Endometrial microvascular endothelial cells (primary cell): Measurements from ENCODE around the gene STK32C. TPM values are rescaled to one million over a fixed set of nuclear protein-coding genes. Genes with fewer than 3 reads are reported as not detected.

Experiments
- in situ Hi-C: cut with HindIII; loops from 2 replicates; pipeline ENCODE4 v1.10.0; 2017; ENCODE audit warnings: low sequenced_read_pairs, low pct_unique_long_range_greater_than_20kb; ENCODE audit errors: inconsistent ontology term
- total RNA-seq: library from RNA; depleted of rRNA; stranded (reverse); fragments of >200 nt; gene quantifications from one replicate; pipeline ENCODE4 v1.2.3, GENCODE V29; 2015; ENCODE audit errors: inconsistent ontology term

The STK32C gene
- total RNA-seq, 1 donor from 2014 or later, result 16.8 TPM

DNA sequence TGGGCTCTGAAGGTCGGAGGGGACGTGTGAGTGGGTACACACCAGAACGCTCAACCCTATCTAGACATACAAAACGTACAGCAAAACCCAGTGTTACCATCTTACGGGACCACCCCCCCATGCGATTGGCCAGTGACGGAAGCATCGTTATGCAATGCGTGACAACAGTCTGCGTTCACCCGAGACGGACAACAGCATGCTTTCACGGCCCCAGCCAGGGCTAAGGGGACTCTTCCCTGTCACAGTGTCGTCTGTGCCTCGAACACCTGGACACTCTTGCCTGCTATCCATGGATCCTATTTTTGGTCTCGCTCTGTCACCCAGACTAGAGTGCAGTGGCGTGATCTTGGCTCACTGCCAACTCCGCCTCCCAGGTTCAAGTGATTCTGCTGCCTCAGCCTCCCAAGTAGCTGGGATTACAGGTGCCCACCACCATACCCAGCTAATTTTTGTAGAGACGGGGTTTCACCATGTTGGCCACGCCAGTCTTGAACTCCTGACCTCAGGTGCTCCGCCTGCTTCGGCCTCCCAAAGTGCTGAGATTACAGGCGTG is 97.7 kb downstream of the STK32C start:
- in situ Hi-C loops, result no loop called here

DNA sequence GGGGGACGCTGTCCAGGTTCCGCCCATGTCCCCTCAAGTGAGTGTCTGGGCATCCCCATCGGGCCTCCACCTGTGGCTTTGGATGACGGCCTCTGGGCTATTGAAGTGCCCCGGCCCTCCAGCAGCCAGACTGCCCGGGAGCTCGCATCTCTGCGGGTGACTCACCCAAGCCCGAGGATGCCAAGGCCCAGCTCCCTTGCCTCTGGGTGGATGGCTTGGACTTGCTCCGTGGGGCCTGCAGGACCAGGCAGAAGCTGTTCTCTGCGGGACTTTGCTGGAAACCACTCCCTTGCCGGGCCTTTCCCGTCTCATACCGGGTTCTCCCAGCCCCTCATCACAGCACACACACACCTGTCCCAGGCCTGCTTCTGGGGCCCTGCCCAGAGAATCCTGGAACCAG is 98.6 kb downstream of the STK32C start:
- in situ Hi-C loops, result no loop called here

DNA sequence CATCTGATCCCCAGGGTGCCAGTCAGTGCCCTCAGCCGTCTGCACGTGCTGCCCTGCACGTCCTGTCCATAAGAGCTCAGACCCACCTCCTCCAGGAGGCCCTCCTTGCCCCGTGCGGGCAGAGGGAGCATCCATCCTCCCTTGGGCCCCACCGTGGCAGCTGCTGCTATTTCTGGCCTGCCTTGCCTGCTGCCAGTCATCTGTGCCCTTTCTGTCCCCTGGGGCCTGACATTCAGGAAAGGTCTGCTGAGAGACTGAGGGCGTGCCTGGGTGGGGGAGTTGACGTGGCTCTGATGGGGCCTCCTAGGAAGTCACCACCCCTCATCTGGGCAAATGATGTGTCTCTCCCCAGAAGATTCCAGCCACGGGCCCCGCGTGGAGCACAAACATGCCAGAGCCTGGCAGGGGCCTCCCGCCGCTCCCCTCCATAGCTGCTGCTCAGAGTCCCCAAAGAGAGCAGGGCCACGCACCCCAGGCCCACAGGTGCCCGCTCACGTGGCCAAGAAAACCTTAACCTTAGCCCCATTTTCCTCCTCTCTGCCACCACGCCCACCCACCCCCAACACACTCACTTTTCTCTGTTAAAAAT is 99.2 kb downstream of the STK32C start:
- in situ Hi-C loops, result no loop called here

GRCh38 chr10:132207536-132208461 is 100.0 kb downstream of the STK32C start:
- in situ Hi-C loops, result no loop called here

DNA sequence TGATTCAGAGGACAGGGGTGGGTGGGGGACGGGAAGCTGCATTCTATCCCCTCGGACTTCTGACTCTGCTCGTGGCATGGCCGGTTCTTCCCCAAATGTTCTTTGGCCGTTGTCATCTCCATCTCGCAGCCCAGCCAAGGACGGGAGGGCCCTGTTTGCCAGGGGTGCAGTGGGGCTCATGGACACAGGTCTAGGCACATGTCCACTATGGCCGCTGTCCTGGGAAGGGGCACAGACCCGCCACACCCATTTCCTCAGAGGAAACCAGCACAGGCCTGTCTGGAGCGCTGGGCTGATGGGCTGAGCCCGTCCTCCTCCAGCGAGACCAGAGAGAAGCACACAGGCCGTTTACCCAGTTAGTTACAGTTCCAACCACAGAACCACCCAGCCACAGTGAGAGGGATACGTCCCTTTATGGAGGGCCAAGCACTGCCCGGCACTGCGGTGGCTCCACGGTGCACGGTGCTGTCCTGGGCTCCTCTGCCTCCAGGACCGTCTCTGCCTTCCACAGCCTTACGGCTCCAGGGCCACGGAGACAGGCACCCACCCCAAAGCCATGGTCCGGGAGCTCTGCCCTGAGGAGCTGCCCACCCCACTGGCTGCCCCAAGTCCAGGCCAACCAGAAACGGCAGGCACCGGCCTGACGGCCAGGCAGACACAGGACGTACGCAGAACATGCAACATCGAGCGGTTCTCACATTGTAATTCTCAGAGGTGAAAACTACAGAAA is 100.8 kb downstream of the STK32C start:
- in situ Hi-C loops, result no loop called here

DNA sequence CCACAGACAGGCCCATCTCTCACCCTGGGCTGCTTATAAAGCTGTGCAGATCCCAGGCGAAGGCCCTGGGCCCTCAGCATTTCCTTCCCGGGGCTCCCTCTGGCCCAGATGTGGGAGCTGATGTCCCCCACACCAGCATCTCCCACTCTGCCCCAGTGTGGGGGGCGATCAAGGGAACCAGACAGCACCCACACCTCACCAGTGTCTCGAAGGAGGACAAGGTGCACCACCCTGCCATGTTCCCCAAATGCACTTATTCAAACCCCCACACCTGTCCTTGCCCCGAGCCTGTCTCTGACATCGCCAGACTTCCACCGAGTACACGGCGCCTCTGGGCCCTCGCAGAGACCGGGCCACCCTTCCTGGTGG is 101.4 kb downstream of the STK32C start:
- in situ Hi-C loops, result no loop called here

- in situ Hi-C loops, result no loop called here
These were observed 101.9 kb downstream of the STK32C start for GRCh38 chr10:132205650-132206376.

DNA sequence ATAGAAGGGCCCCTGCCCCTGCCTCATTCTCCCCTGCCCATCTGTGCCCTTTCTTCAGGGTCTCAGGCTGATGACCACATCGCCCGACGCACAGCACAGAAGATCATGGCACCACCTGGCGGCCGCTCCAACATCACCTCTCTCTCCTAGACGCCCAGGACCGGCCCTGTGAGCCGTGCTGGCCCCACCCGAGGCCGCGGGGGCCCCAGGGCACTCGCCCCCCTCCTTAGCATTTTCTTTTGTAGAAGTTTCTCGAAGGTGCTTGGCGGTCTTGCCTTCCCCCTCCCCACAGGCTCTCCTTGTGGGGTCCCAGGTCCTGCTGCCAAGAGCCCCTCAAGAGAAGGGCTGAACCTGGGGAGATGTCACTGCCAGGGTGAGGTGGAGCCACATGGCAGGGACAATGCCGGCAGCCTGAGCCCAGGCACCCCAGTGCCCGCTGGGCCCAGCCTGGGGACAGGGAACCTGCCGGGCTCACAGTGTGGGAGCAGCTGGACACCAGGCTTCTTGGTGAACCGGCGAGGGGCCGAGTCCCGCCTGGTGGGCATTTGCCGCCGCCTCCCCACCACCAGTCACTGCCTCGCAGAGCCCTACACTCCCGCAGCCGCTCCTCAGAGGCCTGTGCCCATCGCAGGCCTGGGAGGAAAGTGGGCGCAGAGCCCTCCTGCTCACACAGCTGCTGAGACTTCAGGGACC is 102.8 kb downstream of the STK32C start:
- in situ Hi-C loops, result no loop called here

DNA sequence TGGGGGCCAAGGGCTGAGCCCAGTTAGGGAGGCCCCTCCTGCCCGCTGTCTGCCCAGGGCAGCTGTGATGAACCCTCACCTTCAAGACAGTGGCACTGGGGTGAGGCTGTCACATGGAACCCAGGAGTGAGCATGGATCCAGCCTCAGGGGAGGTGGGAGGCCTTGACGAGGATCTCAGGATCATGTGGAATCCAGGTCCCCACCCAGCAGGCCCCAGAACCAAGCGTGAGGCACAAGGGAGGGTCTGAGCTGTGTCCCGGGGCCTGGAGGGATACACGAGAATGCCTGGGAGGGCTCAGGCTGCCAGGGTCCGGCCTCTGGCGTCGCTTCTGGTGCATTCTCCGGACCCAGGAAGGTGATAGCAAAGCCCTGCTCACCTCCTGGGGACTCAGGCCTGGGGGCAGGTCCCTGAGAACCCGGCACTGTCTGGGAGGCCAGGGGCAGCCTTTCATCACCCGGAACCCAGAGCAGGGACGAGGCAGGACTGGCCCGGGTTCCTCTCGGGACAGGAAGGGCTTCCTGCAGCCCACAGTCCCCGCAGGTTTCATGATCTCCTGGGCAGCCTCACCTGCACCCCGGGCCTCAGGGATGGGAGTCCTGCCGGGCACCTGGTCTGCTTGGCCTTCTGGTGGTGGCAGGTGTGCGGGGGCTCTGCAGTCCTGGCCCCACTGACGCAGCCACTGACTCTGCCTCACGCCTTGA is 103.5 kb downstream of the STK32C start:
- in situ Hi-C loops, result no loop called here

- in situ Hi-C loops, result no loop called here
These were observed 104.3 kb downstream of the STK32C start for GRCh38 chr10:132203256-132204077.

DNA sequence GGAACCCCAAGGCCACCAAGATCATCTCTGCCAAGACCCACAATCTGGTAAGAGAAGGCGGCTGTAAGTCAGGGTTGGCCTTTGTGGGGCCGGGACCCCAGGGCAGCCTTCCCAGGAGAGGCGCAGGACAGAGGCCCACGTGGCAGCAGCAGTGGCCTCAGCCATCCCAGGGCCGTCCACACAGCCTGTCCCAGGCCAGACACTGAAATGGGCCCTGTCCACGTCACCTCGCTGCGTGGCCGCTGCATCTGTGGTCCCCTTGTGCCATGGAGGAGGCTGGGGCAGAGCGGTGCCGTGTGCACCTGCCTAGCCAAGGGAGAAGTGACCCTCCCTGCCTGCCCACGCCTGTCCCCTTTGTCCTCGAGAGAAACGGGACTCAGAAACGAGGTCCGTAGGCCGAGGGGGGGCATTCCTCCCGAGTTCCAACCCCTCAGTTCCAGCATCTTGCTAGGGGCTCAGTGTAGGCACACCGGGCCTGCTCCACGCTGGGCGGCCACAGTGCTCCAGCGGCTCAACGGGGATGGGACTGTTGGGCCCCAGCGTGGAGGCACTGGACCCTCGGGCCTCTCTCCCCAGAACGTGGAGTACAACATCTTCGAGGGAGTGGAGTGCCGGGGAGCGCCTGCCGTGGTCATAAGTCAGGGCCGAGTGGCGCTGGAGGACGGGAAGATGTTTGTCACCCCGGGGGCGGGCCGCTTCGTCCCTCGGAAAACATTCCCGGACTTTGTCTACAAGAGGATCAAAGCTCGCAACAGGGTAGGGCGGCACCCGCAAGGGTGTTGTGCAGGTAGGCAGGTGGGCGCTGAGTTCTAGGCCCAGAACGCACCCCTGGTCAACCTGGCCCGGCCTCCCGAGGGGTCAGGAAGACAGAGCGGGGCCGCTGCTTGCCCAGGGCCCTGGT is 105.4 kb downstream of the STK32C start:
- in situ Hi-C loops, result no loop called here

GRCh38 chr10:132201111-132201969 is 106.4 kb downstream of the STK32C start:
- in situ Hi-C loops, result no loop called here

- in situ Hi-C loops, result no loop called here
These were observed 107.2 kb downstream of the STK32C start for GRCh38 chr10:132200344-132201110.

DNA sequence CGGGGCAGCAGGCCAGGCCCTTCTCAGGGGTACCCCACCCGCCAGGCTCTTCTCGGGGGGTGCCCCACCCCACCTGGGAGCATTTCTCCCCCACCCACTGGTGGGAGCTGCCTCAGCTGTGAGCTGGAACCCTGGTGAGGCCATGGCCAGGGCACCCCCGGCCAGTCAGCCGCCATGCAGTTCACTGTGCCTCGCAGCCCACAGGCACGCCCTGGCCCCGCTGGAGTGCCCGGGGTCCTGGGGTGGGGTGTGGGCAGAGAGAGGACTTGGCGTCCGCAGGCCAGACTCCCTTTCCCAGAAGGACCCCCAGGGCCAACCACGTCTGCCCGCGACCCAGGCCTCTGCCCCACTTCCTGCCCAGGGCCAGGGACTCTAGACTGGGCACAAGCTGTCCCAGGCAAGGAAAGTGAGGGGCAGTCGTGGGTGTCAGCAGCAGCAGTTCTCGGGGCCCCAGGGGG is 107.9 kb downstream of the STK32C start:
- in situ Hi-C loops, result no loop called here
